GM18505 (cell line): Measurements from ENCODE around the gene POM121L2.
"Not testable (repeated sequence)": the region's sequence is repeated elsewhere in the genome, so short reads cannot be mapped to it uniquely, and the experiment has no call there.

ENCODE experiments used
- ATAC-seq: cut with Tn5 transposase; IDR thresholded peaks from one replicate; pipeline ENCODE4 v1.9.1; 2021; ENCODE audit not compliant: unreplicated experiment
- POLR2A ChIP-seq: IDR thresholded peaks from 4 replicates; pipeline ENCODE4 v1.6.1; 2011; ENCODE audit warnings: borderline replicate concordance; ENCODE audit not compliant: insufficient read depth, insufficient read length; ENCODE audit errors: extremely low read depth

POM121L2 gene

GRCh38 chr6:27283279-27283678 lies 28.8 kb downstream of the POM121L2 start:
- TF ChIP-seq POLR2A: no peak

GRCh38 chr6:27281569-27281968 lies 30.5 kb downstream of the POM121L2 start:
- no peak for TF ChIP-seq POLR2A
- ATAC-seq: no peak

More at GRCh38 chr6:27283279-27283678, 28.8 kb downstream of the POM121L2 start:
- ATAC-seq: no peak

GRCh38 chr6:27281105-27281539 lies 31.0 kb downstream of the POM121L2 start:
- no peak for ATAC-seq
- TF ChIP-seq POLR2A: no peak

GRCh38 chr6:27280540-27281000 lies 31.5 kb downstream of the POM121L2 start:
- TF ChIP-seq POLR2A: no peak

GRCh38 chr6:27280064-27280539 lies 32.0 kb downstream of the POM121L2 start:
- TF ChIP-seq POLR2A: no peak
- no peak for ATAC-seq

More at GRCh38 chr6:27280540-27281000, 31.5 kb downstream of the POM121L2 start:
- ATAC-seq: no peak

- TF ChIP-seq POLR2A: no peak
- no peak for ATAC-seq
These were observed 32.5 kb downstream of the POM121L2 start for GRCh38 chr6:27279513-27280063.

- TF ChIP-seq POLR2A: no peak
- no peak for ATAC-seq
These were observed 36.8 kb downstream of the POM121L2 start for GRCh38 chr6:27275025-27275956.

- no peak for TF ChIP-seq POLR2A
- ATAC-seq: no peak
These were observed 38.3 kb downstream of the POM121L2 start for GRCh38 chr6:27273783-27274182.

- ATAC-seq: no peak
- no peak for TF ChIP-seq POLR2A
These were observed 43.3 kb downstream of the POM121L2 start for GRCh38 chr6:27268803-27269202.

- ATAC-seq: no peak
- no peak for TF ChIP-seq POLR2A
These were observed 44.1 kb downstream of the POM121L2 start for GRCh38 chr6:27267857-27268434.

GRCh38 chr6:27267003-27267402 lies 45.1 kb downstream of the POM121L2 start:
- ATAC-seq: not testable (repeated sequence)

- no peak for TF ChIP-seq POLR2A
- no peak for ATAC-seq
These were observed 48.2 kb downstream of the POM121L2 start for GRCh38 chr6:27263886-27264285.

- TF ChIP-seq POLR2A: no peak
- ATAC-seq: no peak
These were observed 51.2 kb downstream of the POM121L2 start for GRCh38 chr6:27260836-27261375.
